PC-3 (cell line): ENCODE results near the gene MAGI1. TPM values are rescaled to one million over a fixed set of nuclear protein-coding genes. Genes with fewer than 3 reads are reported as not detected.
"Not testable (repeated sequence)": the region's sequence is repeated elsewhere in the genome, so short reads cannot be mapped to it uniquely, and the experiment has no call there.

Source experiments
- ATAC-seq: fragments of 200-7000 bp; cut with Tn5 transposase; 2 replicates; pipeline ENCODE4 v1.9.1; 2020; ENCODE audit warnings: mild to moderate bottlenecking, moderate library complexity
- BruUV-seq: library from RNA; stranded (reverse); fragments of 400-500 nt; replicated peaks from 2 replicates; lab custom pipeline; 2021; lab: Mats Ljungman, UMichigan
- CTCF ChIA-PET: fragments of 300-600 bp; sonication (Branson Sonifier 250); formaldehyde crosslinking; loops from one replicate; lab custom pipeline; 2022; ENCODE audit warnings: antibody characterized with exemption; lab: Charles Lee
- POLR2A ChIA-PET: fragments of 300-600 bp; sonication (Branson Sonifier 250); formaldehyde crosslinking; loops from one replicate; lab custom pipeline; 2022; ENCODE audit warnings: antibody characterized with exemption; ENCODE audit not compliant: unreplicated experiment; lab: Charles Lee
- DNase-seq: peaks from one replicate; pipeline ENCODE4 v3.0.0-alpha.2; 2015
- H2AFZ ChIP-seq: fragments of 300-600 bp; sonication (generic); 2 replicates; pipeline ENCODE4 v1.6.0; 2016; ENCODE audit warnings: antibody characterized with exemption, low read length
- H3F3A ChIP-seq: fragments of 300-600 bp; sonication (generic); one replicate; pipeline ENCODE4 v1.6.0; 2017; ENCODE audit warnings: antibody characterized with exemption, low read length, control low read depth, mild to moderate bottlenecking; ENCODE audit not compliant: unreplicated experiment
- H3K27ac ChIP-seq: fragments of 300-600 bp; sonication (generic); 2 replicates; pipeline ENCODE4 v1.5.1; 2016; ENCODE audit warnings: mild to moderate bottlenecking, low read length
- H3K27me3 ChIP-seq: fragments of 300-600 bp; sonication (generic); 2 replicates; pipeline ENCODE4 v1.6.1; 2016; ENCODE audit warnings: low read length, mixed read lengths
- H3K36me3 ChIP-seq: fragments of 300-600 bp; sonication (generic); 2 replicates; pipeline ENCODE4 v1.6.1; 2016; ENCODE audit warnings: low read depth, mixed run types, low read length, mixed read lengths
- H3K4me1 ChIP-seq: fragments of 300-600 bp; sonication (generic); 2 replicates; pipeline ENCODE4 v1.5.1; 2016; ENCODE audit warnings: low read length; ENCODE audit not compliant: insufficient read depth
- H3K4me2 ChIP-seq: fragments of 300-600 bp; sonication (generic); 2 replicates; pipeline ENCODE4 v1.6.0; 2016; ENCODE audit warnings: low read length
- H3K4me3 ChIP-seq: fragments of 300-600 bp; sonication (generic); 2 replicates; pipeline ENCODE4 v1.5.1; 2016; ENCODE audit warnings: mild to moderate bottlenecking, low read length, mixed read lengths
- H3K79me2 ChIP-seq: fragments of 300-600 bp; sonication (generic); 2 replicates; pipeline ENCODE4 v1.6.1; 2017; ENCODE audit warnings: low read length, mixed read lengths
- H3K9ac ChIP-seq: fragments of 300-600 bp; sonication (generic); 2 replicates; pipeline ENCODE4 v1.6.0; 2016; ENCODE audit warnings: mild to moderate bottlenecking, low read length
- H3K9me2 ChIP-seq: fragments of 300-600 bp; sonication (generic); replicated peaks from 2 replicates; pipeline ENCODE4 v1.6.1; 2016; ENCODE audit warnings: mixed run types, low read length, mixed read lengths
- H3K9me3 ChIP-seq: fragments of 300-600 bp; sonication (generic); 2 replicates; pipeline ENCODE4 v1.6.1; 2016; ENCODE audit warnings: low read length, mixed read lengths
- H4K20me1 ChIP-seq: fragments of 300-600 bp; sonication (generic); 2 replicates; pipeline ENCODE4 v1.6.1; 2016; ENCODE audit warnings: low read length, mixed read lengths
- EZH2 ChIP-seq: fragments of 300-600 bp; sonication (generic); IDR thresholded peaks from one replicate; pipeline ENCODE4 v1.6.1; 2017; ENCODE audit warnings: antibody characterized with exemption, mild to moderate bottlenecking, low read length; ENCODE audit not compliant: unreplicated experiment
- EZH2phosphoT487 ChIP-seq: fragments of 300-600 bp; sonication (generic); IDR thresholded peaks from 2 replicates; pipeline ENCODE4 v1.6.1; 2018; ENCODE audit warnings: mild to moderate bottlenecking, antibody characterized with exemption, low read length, borderline replicate concordance
- intact Hi-C: fragments of 100-400 bp; cut with micrococcal nuclease; formaldehyde crosslinking; loops from 2 replicates; pipeline ENCODE4 v1.9.0; 2023
- total RNA-seq: library from RNA; depleted of rRNA; stranded (reverse); fragments of >200 nt; gene quantifications from 2 replicates; pipeline ENCODE4 v1.2.3, GENCODE V29; 2014
- TF ChIP-seq, protein P1 (sequence below): fragments of 300-600 bp; sonication (generic); conservative IDR thresholded peaks from 2 replicates; pipeline ENCODE4 v1.5.1; 2017; ENCODE audit warnings: antibody characterized with exemption, low read depth, mild to moderate bottlenecking, low read length

The MAGI1 gene
- total RNA-seq, 1 experiment from 2014 or later: 8.9 TPM

DNA sequence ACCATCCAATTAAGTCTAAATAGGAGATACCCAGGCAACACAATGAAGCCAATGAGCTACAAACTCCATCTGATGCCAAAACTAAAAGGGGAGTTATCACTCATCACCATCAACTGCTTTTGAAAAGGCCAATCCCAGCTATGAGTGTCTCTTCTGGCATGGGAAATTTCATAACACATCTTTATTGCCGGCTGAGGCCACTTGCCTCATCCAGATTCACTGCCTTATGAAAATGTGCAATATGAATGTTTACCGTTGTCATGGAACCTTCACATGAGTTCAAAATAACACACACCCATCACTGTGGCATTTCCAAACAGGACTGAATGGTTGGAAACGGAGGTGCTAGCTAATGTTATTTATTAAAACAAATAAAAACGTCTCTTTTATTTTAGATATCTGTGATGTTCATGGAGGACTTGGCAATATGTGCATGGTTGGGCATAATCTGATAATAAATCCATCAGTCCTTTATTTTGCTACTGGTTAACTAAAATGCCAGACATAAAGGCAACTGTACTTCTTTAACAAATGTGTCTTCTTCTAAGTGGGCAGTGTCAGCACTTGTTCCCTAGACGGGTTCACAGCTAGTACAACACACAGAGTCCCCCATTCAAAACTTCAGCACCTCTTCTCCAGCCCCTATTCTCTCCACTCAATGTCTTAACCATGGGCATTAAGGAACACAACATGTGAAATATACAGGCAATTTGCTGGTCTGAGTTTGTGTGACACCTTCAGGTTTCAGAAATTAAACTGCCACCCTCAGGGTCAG, 143.9 kb downstream of the MAGI1 start:
- Histone ChIP-seq H3K4me3 (no peak overlapping the region), H3K9me3 (no peaks in the 10 kb centered on the region), H3F3A (no peaks in the 10 kb centered on the region), H3K4me1 (no peaks in the 10 kb centered on the region), H3K27me3 (no peaks in the 10 kb centered on the region), H3K27ac (no peak overlapping the region), H2AFZ (no peak overlapping the region), H3K9me2 (no peaks in the 10 kb centered on the region), H4K20me1 (no peaks in the 10 kb centered on the region), H3K4me2 (no peak overlapping the region), H3K36me3 (no peaks in the 10 kb centered on the region), H3K9ac (no peak overlapping the region), H3K79me2 (no peaks in the 10 kb centered on the region)
- ChIA-PET POLR2A (no interaction called here), CTCF (no interaction called here)
- TF ChIP-seq, protein P1, sequence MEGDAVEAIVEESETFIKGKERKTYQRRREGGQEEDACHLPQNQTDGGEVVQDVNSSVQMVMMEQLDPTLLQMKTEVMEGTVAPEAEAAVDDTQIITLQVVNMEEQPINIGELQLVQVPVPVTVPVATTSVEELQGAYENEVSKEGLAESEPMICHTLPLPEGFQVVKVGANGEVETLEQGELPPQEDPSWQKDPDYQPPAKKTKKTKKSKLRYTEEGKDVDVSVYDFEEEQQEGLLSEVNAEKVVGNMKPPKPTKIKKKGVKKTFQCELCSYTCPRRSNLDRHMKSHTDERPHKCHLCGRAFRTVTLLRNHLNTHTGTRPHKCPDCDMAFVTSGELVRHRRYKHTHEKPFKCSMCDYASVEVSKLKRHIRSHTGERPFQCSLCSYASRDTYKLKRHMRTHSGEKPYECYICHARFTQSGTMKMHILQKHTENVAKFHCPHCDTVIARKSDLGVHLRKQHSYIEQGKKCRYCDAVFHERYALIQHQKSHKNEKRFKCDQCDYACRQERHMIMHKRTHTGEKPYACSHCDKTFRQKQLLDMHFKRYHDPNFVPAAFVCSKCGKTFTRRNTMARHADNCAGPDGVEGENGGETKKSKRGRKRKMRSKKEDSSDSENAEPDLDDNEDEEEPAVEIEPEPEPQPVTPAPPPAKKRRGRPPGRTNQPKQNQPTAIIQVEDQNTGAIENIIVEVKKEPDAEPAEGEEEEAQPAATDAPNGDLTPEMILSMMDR: no peak
- TF ChIP-seq EZH2: no peak
- no peak for TF ChIP-seq EZH2phosphoT487
- intact Hi-C loops: no loop called here
- no peak for ATAC-seq
- BruUV-seq: no TSS peak
- no peak for DNase-seq

DNA sequence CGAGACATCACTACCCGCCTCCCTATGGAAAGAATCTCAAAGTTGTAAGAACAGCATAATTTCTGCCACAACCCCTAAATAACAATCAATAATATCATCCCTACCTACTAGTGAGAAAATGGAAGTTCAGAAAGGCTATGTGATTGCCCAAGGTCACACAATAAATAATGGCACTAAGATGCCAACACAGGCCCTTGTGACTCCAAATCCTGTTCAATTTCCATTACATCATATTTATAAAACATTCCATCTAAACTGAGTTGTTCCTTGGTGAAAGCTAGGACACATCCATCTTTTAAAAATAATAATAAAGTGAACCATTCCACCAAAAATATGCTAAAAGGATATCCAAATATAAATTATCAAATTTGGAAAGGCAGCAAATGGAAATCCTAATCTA, 144.6 kb downstream of the MAGI1 start:
- H3K9ac ChIP-seq: no peak overlapping the region
- BruUV-seq: no TSS peak
- POLR2A ChIA-PET: no interaction called here
- H3K4me3 ChIP-seq: no peak overlapping the region
- DNase-seq (no peak), ATAC-seq (no peak)
- H3K4me1 ChIP-seq: peaks cover 6% of the 10 kb centered on the region
- intact Hi-C loops: no loop called here
- H3K79me2 ChIP-seq: no peaks in the 10 kb centered on the region
- H3K4me2 ChIP-seq: no peak overlapping the region
- no peaks in the 10 kb centered on the region for H3K36me3 ChIP-seq
- no peaks in the 10 kb centered on the region for H3K27me3 ChIP-seq
- no peaks in the 10 kb centered on the region for H4K20me1 ChIP-seq
- H3K9me2 ChIP-seq: no peaks in the 10 kb centered on the region
- CTCF ChIA-PET: no interaction called here
- H3K9me3 ChIP-seq: no peaks in the 10 kb centered on the region
- H3F3A ChIP-seq: no peaks in the 10 kb centered on the region
- TF ChIP-seq, protein P1: no peak
- TF ChIP-seq EZH2phosphoT487: no peak
- TF ChIP-seq EZH2: no peak
- no peak overlapping the region for H2AFZ ChIP-seq
- H3K27ac ChIP-seq: no peak overlapping the region

DNA sequence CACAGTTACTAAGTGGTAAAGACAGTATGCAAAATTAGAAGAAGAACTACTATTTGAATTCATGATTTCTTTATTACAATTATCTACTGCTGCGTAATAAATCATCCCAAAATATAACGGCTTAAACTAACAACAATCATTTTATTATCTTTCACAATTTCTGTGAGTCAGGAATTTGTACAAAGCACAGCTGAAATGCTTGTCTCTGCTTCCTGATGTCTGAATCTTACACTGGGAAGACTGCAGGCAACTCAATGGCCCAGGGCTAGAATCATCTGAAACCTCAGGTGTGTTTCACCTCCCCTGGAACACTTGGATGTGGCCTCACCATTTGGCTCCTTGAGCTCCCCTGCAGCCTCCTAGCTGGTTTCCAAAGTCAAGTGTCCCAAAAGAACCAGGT, 145.1 kb downstream of the MAGI1 start:
- Histone ChIP-seq H3K4me3 (no peak overlapping the region), H3K4me2 (no peak overlapping the region), H2AFZ (no peak overlapping the region), H3K9me3 (no peaks in the 10 kb centered on the region), H3F3A (no peaks in the 10 kb centered on the region), H3K9me2 (no peaks in the 10 kb centered on the region), H3K79me2 (no peaks in the 10 kb centered on the region), H3K9ac (no peak overlapping the region), H3K27me3 (no peaks in the 10 kb centered on the region), H4K20me1 (no peaks in the 10 kb centered on the region), H3K36me3 (no peaks in the 10 kb centered on the region), H3K27ac (no peak overlapping the region), H3K4me1 (peaks cover 8% of the 10 kb centered on the region)
- TF ChIP-seq, protein P1: no peak
- TF ChIP-seq EZH2 (no peak), EZH2phosphoT487 (no peak)
- CTCF ChIA-PET: no interaction called here
- intact Hi-C loops: no loop called here
- ATAC-seq: no peak
- POLR2A ChIA-PET: no interaction called here
- no peak for DNase-seq
- no TSS peak for BruUV-seq

DNA sequence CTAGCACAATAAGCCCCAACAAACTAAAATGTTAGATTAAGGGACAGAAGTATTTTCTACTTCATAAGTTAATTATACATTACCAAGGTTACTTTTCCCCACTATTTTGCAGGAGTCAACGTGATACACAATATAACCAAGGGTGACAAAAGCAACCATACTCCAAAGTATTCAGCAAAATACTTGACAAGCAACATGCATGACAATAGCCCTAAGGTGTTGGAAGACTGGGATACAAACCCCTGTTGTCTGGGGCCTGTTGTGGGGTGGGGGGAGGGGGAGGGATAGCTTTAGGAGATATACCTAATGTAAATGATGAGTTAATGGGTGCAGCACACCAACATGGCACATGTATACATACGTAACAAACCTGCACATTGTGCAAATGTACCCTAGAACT, 147.2 kb downstream of the MAGI1 start:
- intact Hi-C loops, H3K9me2 ChIP-seq, H2AFZ ChIP-seq, ATAC-seq, H3K79me2 ChIP-seq, H3K4me3 ChIP-seq, H3K27ac ChIP-seq, H4K20me1 ChIP-seq, H3K4me1 ChIP-seq, H3F3A ChIP-seq, H3K36me3 ChIP-seq, CTCF ChIA-PET, H3K27me3 ChIP-seq, POLR2A ChIA-PET, BruUV-seq, H3K4me2 ChIP-seq, H3K9me3 ChIP-seq, H3K9ac ChIP-seq, DNase-seq: not testable (repeated sequence)
